Measurements from ENCODE around the gene AKR1B1.

The AKR1B1 gene

DNA sequence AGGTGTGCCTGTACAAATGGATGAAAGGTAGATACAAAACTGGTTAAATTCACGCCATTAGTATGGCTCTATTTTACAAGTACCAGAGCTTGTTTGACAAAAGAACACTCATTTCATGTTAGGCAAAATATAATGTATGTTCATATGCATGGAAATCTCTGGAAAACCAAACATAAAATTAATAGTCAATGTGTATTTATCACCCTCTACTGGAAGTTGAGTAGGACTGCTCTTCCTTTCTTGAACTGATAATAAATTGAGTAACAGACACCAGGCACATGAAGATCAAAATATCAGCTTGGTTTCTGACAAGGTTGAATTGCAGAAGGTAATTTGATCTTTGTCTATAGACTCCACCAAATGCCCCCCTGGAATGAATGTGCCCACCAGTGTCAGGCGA lies 19.8 kb upstream of the AKR1B1 start:
- H3K9me3 ChIP-seq (ENCODE audit: control insufficient read depth, insufficient read depth, low read depth, low read length), result no peaks in the 10 kb centered on the region
- H3K36me3 ChIP-seq (ENCODE audit: control insufficient read depth in 2 of 2, insufficient read depth in 1 of 2, low read length in 2 of 2), result no peaks in the 10 kb centered on the region
- ChIA-PET CTCF (interaction anchor here (0.6 to 4.2 kb wide), 6 partner anchors 20 to 207 kb away, joined by 3 to 29 read pairs (median 8); no protein-coding TSS in a partner anchor), POLR2A (no interaction called here)
- TF ChIP-seq ZBTB17 (tag by site-specific recombination; IDR thresholded peaks at IDR 0.05) (no peak), ZBTB11 (tag by site-specific recombination; conservative IDR thresholded peaks at IDR 0.05; ENCODE audit: low read depth) (no peak), ZXDB (tag by site-specific recombination; IDR thresholded peaks at IDR 0.05) (no peak), ZNF404 (tag by site-specific recombination; IDR thresholded peaks at IDR 0.05) (no peak), SP2 (tag by site-specific recombination; IDR thresholded peaks at IDR 0.05) (no peak)
- H3K4me3 ChIP-seq (ENCODE audit: low read depth, low read length), result no peak overlapping the region
- no peaks in the 10 kb centered on the region for H3K4me1 ChIP-seq (ENCODE audit: control insufficient read depth, insufficient read depth, low read length)
- H3K27ac ChIP-seq (ENCODE audit: extremely low read depth, low read depth, low read length), result no peak overlapping the region

DNA sequence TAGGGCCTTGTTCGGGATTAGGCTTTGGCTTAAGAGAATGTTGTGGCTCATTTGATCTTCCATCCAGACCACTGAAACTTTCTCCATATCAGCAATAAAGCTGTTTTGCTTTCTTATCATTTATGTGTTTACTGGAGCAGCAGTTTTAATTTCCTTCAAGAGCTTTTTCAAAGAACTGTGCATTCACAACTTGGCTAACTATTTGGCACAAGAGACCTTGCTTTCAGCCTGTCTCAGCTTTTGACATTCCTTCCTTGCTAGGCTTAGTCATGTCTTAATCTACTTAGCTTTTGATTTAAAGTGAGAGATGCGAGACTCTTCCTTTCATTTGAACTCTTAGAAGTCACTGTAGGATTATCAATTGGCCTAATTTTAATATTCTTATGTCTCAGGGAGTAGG lies 19.1 kb upstream of the AKR1B1 start:
- Histone ChIP-seq H3K36me3 (ENCODE audit: control insufficient read depth in 2 of 2, insufficient read depth in 1 of 2, low read length in 2 of 2) (no peaks in the 10 kb centered on the region), H3K9me3 (ENCODE audit: control insufficient read depth, insufficient read depth, low read depth, low read length) (no peaks in the 10 kb centered on the region), H3K27ac (ENCODE audit: extremely low read depth, low read depth, low read length) (no peak overlapping the region), H3K4me1 (ENCODE audit: control insufficient read depth, insufficient read depth, low read length) (no peaks in the 10 kb centered on the region), H3K4me3 (ENCODE audit: low read depth, low read length) (no peak overlapping the region)
- CTCF ChIA-PET, result interaction anchor here (0.8 to 4.2 kb wide), 5 partner anchors 13 to 70 kb away, joined by 3 to 29 read pairs (median 5); no protein-coding TSS in a partner anchor
- no peak for TF ChIP-seq ZNF768 (tag by site-specific recombination; IDR thresholded peaks at IDR 0.05)
- TF ChIP-seq SP7 (tag by site-specific recombination; IDR thresholded peaks at IDR 0.05), result no peak
- TF ChIP-seq IKZF3 (tag by site-specific recombination; IDR thresholded peaks at IDR 0.05), result no peak
- TF ChIP-seq, protein P1, sequence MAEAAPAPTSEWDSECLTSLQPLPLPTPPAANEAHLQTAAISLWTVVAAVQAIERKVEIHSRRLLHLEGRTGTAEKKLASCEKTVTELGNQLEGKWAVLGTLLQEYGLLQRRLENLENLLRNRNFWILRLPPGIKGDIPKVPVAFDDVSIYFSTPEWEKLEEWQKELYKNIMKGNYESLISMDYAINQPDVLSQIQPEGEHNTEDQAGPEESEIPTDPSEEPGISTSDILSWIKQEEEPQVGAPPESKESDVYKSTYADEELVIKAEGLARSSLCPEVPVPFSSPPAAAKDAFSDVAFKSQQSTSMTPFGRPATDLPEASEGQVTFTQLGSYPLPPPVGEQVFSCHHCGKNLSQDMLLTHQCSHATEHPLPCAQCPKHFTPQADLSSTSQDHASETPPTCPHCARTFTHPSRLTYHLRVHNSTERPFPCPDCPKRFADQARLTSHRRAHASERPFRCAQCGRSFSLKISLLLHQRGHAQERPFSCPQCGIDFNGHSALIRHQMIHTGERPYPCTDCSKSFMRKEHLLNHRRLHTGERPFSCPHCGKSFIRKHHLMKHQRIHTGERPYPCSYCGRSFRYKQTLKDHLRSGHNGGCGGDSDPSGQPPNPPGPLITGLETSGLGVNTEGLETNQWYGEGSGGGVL (tag by site-specific recombination; IDR thresholded peaks at IDR 0.05), result no peak
- no peak for TF ChIP-seq YY2 (tag by site-specific recombination; IDR thresholded peaks at IDR 0.05)
- no peak for TF ChIP-seq ZNF610 (tag by site-specific recombination; IDR thresholded peaks at IDR 0.05; ENCODE audit: borderline replicate concordance)
- TF ChIP-seq ZNF654 (tag by site-specific recombination; IDR thresholded peaks at IDR 0.05; ENCODE audit: low read depth), result no peak
- no peak for TF ChIP-seq ZNF558 (tag by site-specific recombination; IDR thresholded peaks at IDR 0.05)
- TF ChIP-seq ZNF830 (tag by site-specific recombination; IDR thresholded peaks at IDR 0.05; ENCODE audit: low read depth), result no peak
- TF ChIP-seq ZNF266 (tag by site-specific recombination; IDR thresholded peaks at IDR 0.05; ENCODE audit: low read depth), result no peak
- TF ChIP-seq ZNF585B (tag by site-specific recombination; IDR thresholded peaks at IDR 0.05), result no peak
- no peak for TF ChIP-seq ZNF837 (tag by site-specific recombination; IDR thresholded peaks at IDR 0.05)
- TF ChIP-seq ZNF132 (tag by site-specific recombination; IDR thresholded peaks at IDR 0.05; ENCODE audit: borderline replicate concordance), result no peak
- TF ChIP-seq ZFP37 (tag by site-specific recombination; IDR thresholded peaks at IDR 0.05), result no peak
- POLR2A ChIA-PET, result no interaction called here
